ENCODE data around the gene UCMA. TPM values are rescaled to one million over a fixed set of nuclear protein-coding genes. Genes with fewer than 3 reads are reported as not detected.

UCMA gene
- total RNA-seq, 4 donors from 2014 or later: not detected

- WGBS, 2 donors: 89 to 91% methylated on average over 5 to 6 of the region's 6 CpGs
- TF ChIP-seq CTCF (IDR thresholded peaks at IDR 0.05): no peak
- TF ChIP-seq POLR2A (IDR thresholded peaks at IDR 0.05): no peak
These were observed 12.0 kb downstream of the UCMA start for GRCh38 chr10:13222151-13222550.

GRCh38 chr10:13221572-13221971 is 12.6 kb downstream of the UCMA start:
- WGBS, 2 donors: 85 to 93% methylated on average over 8 of the region's 8 CpGs
- DNase-seq (ENCODE audit: low spot score in 2 of 2): no peak
- H3K4me3 ChIP-seq (ENCODE audit: low read depth, poor library complexity, severe bottlenecking): no peak overlapping the region
- TF ChIP-seq CTCF (IDR thresholded peaks at IDR 0.05) (no peak), POLR2A (IDR thresholded peaks at IDR 0.05) (no peak)
- intact Hi-C loops (cut with DNase I; ENCODE audit: low total_unique reads): no loop called here

More at GRCh38 chr10:13222151-13222550, 12.0 kb downstream of the UCMA start:
- peak in 1 of 2 donors; percentile 79 for DNase-seq (ENCODE audit: low spot score in 2 of 2)
- intact Hi-C loops (cut with DNase I; ENCODE audit: low total_unique reads): no loop called here
- H3K4me3 ChIP-seq (ENCODE audit: low read depth, poor library complexity, severe bottlenecking): no peak overlapping the region

GRCh38 chr10:13219685-13220670 is 14.2 kb downstream of the UCMA start:
- DNase-seq (ENCODE audit: low spot score in 2 of 2): peak in 1 of 2 donors; percentile 52
- intact Hi-C loops (cut with DNase I; ENCODE audit: low total_unique reads): no loop called here
- no peak for TF ChIP-seq POLR2A (IDR thresholded peaks at IDR 0.05)
- no peak for TF ChIP-seq CTCF (IDR thresholded peaks at IDR 0.05)
- WGBS, 2 donors: 60% methylated on average over 12 of the region's 12 CpGs
- H3K4me3 ChIP-seq (ENCODE audit: low read depth, poor library complexity, severe bottlenecking): no peak overlapping the region

- 94% methylated on average over 4 of the region's 4 CpGs for WGBS, 2 donors
- no peak overlapping the region for H3K4me3 ChIP-seq (ENCODE audit: low read depth, poor library complexity, severe bottlenecking)
- DNase-seq (ENCODE audit: low spot score in 2 of 2): peak in 1 of 2 donors; percentile 53
- intact Hi-C loops (cut with DNase I; ENCODE audit: low total_unique reads): no loop called here
- TF ChIP-seq CTCF (IDR thresholded peaks at IDR 0.05) (no peak), POLR2A (IDR thresholded peaks at IDR 0.05) (no peak)
These were observed 15.3 kb downstream of the UCMA start for GRCh38 chr10:13218878-13219277.

- 90 to 92% methylated on average over 7 of the region's 7 CpGs for WGBS, 2 donors
- intact Hi-C loops (cut with DNase I; ENCODE audit: low total_unique reads): no loop called here
- H3K4me3 ChIP-seq (ENCODE audit: low read depth, poor library complexity, severe bottlenecking): no peak overlapping the region
These were observed 21.0 kb downstream of the UCMA start for GRCh38 chr10:13213163-13213562.

More at GRCh38 chr10:13213163-13213562, 21.0 kb downstream of the UCMA start:
- TF ChIP-seq POLR2A (IDR thresholded peaks at IDR 0.05) (no peak), CTCF (IDR thresholded peaks at IDR 0.05) (no peak)
- DNase-seq (ENCODE audit: low spot score in 2 of 2): no peak
